HG03175 (cell line): ENCODE data around the gene RAB6A.

ENCODE experiments used
- ATAC-seq: cut with Tn5 transposase; IDR thresholded peaks from one replicate; pipeline ENCODE4 v1.9.1; 2021; ENCODE audit warnings: mild to moderate bottlenecking, moderate library complexity; ENCODE audit not compliant: unreplicated experiment

RAB6A gene

DNA sequence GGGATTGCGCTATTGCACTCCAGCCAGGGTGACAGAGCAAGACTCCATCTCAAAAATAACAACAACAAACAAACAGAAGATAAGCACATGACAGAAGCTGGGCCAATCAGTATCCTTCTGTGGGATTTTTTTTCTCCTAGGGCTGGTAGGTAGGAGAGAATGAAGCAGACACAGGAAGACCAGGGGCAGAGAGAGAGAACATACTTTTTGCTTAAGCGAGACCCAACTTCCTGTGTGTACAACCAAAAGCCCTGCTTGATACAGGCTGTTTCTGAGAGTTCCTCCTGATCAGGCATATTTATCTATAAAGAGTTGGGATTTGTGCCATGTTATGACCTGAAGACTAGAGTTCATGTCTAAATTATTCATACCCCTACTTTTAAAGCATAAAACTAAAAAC, 126.9 kb downstream of the RAB6A start:
- ATAC-seq = no peak

DNA sequence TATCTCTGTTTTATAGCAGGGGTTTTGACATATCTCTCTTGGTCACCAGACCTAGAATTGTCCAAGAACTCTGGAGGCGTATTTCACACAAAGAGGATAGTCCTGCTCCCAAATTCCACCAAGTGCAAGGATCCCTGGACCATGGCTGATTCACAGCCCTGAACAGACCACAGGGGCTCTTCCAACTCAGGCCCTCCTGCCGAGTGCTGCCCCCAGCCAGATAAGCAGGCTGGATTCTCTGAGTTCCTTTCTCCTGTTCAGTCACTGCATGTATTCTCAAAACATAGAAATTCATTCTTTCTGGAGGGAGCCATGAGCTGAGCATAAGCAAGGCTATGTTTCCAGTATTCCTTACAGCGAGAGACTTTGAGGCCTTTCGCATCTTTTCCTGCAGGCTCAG, 127.9 kb downstream of the RAB6A start:
- ATAC-seq = no peak

DNA sequence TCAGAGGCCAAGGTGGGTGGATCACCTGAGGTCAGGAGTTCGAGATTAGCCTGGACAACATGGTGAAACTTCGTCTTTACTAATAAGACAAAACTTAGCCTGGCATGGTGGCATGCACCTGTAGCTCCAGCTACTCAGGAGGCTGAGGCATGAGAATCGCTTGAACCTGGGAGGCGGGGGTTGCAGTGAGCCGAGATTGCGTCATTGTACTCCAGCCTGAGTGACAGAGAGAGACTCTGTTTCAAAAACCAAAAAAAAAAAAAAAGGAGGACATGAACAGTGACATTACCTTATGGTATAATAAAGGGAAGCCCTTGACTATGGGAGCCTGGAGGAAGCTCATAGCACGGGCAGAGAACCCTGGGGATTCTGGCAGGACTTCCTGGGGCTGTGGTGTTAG, 131.0 kb downstream of the RAB6A start:
- no peak for ATAC-seq

DNA sequence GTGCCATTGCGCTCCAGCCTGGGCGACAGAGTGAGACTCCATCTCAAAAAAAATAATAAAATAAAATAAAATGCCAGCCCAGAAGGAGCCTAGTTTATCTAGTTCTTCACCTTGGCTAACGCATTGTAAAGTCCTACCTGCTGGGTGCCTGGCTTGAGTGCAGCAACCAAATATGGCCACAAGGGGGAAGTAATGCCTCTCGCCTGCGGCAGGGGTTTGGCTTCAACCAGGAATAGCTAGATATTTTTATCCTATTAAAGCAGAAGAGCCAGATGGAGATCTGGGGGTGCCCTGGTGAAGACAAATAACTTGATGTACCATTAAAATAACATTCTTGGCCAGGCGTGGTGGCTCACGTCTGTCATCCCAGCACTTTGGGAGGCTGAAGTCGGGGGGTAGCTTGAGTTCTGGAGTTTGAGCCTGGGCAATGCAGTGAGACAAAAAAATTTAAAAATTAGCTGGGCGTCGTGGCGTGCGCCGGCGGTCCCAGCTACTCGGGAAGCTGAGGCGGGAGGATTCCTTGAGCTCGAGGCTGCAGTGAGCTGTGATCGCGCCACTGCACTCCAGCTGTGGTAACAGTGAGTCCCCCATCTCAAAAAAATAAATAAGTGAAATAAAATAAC, 135.1 kb downstream of the RAB6A start:
- no peak for ATAC-seq
